Naive thymus-derived CD8-positive, alpha-beta T cell (primary cell): ENCODE data around the gene NKAIN4. TPM values are rescaled to one million over a fixed set of nuclear protein-coding genes. Genes with fewer than 3 reads are reported as not detected.

ENCODE experiments used
- ATAC-seq, 2 donors: fragments of 150-1000 bp; cut with Tn5 transposase in 1 of 2; sonication (Bioruptor Pico), chemical (Tn5 transposase) in 1 of 2; 1 replicate in 1 of 2; 2 replicates in 1 of 2; pipeline ENCODE4 v1.10.0; 2021; ENCODE audit warnings: mild to moderate bottlenecking in 2 of 2, moderate library complexity in 2 of 2
- POLR2A ChIA-PET: fragments of 350-600 bp; sonication (Branson Sonifier 250); formaldehyde crosslinking; loops from one replicate; lab custom pipeline; 2021; ENCODE audit warnings: antibody characterized with exemption; lab: Charles Lee
- DNase-seq, 10 donors: peaks; one replicate each; pipeline versions ENCODE4 v3.0.0 to v3.0.0-alpha.2; 2020 to 2022
- H3K27ac Mint-ChIP-seq, 10 donors: one replicate each; pipeline ENCODE4 v1.8.0; 2020 to 2022; ENCODE audit warnings: mild to moderate bottlenecking in 10 of 10, mixed read lengths in 10 of 10, moderate library complexity in 4 of 10, inconsistent platforms in 1 of 10
- H3K27me3 Mint-ChIP-seq, 5 donors: one replicate each; pipeline ENCODE4 v1.8.0; 2021 to 2022; ENCODE audit warnings: mixed read lengths in 5 of 5
- H3K36me3 Mint-ChIP-seq, 3 donors: one replicate each; pipeline ENCODE4 v1.8.0; 2020 to 2022; ENCODE audit warnings: mixed read lengths in 3 of 3, mild to moderate bottlenecking in 2 of 3, inconsistent platforms in 1 of 3
- H3K4me1 Mint-ChIP-seq, 4 donors: one replicate each; pipeline ENCODE4 v1.8.0; 2021 to 2022; ENCODE audit warnings: mixed read lengths in 4 of 4
- H3K4me3 Mint-ChIP-seq, 10 donors: one replicate each; pipeline ENCODE4 v1.8.0; 2020 to 2022; ENCODE audit warnings: mild to moderate bottlenecking in 10 of 10, mixed read lengths in 10 of 10, moderate library complexity in 6 of 10, inconsistent platforms in 1 of 10
- H3K9me3 Mint-ChIP-seq, 9 donors: one replicate each; pipeline ENCODE4 v1.8.0; 2020 to 2022; ENCODE audit warnings: mixed read lengths in 9 of 9, mild to moderate bottlenecking in 3 of 9, inconsistent platforms in 1 of 9, moderate library complexity in 1 of 9
- polyA plus RNA-seq, 3 donors: library from polyadenylated mRNA; unstranded; fragments of 300-500 nt; fragmentation: Illumina TruSeq; gene quantifications; one replicate each; pipeline ENCODE4 v1.2.3, GENCODE V29; 2021
- total RNA-seq, 8 experiments: library from RNA in 2 of 8; stranded (reverse) in 2 of 8; gene quantifications; one replicate each; pipeline ENCODE4 v1.2.3 and lab custom pipeline; 2021 to 2026

NKAIN4 gene
- total and polyA plus RNA-seq, 5 experiments from 2014 or later: not detected

DNA sequence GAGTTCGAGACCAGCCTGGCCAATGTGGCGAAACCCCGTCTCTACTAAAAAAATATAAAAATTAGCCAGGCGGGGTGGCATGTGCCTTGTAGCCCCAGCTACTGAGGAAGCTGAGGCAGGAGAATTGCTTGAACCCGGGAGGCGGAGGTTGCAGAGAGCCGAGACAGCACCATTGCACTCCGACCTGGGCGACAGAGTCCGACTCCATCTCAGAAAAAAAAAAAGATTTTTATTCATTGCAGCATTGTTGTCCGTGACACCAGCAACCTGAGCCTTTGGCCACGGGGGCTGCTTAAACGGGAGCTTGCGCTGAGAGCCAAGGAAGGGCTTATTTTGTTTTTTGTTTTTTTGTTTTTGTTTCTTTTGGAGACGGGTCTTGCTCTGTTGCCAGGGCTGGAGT lies 25.7 kb upstream of the NKAIN4 start:
- no peak for ATAC-seq
- Mint-ChIP-seq H3K27ac (peak overlapping the region in 1 of 10 donors; percentile 41), H3K36me3 (peaks cover 0 to 42% (median 0%) of the 10 kb centered on the region in 3 donors)

DNA sequence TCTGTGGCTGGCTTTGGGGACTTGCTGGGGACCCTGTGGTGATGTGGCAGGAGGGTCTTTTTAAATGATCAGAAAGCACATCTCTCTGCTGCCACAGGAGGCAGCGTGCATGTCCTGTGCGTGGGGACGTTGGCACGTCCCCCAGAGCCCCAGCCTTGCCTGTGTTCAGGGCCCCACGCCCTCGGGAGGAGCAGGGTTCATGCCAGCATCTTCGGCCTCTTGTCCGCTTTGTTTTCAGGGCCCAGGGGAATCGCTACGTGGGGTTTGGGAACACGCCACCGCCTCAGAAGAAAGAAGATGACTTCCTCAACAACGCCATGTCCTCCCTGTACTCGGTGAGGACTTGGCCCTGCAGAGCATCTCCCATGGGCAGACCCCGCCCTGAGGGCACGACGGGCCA lies 24.4 kb upstream of the NKAIN4 start:
- peaks cover 13 to 21% (median 17%) of the 10 kb centered on the region in 4 donors for H3K4me1 Mint-ChIP-seq
- ATAC-seq: no peak
- H3K36me3 Mint-ChIP-seq: peaks cover 0 to 42% (median 0%) of the 10 kb centered on the region in 3 donors
- no peaks in the 10 kb centered on the region for H3K9me3 Mint-ChIP-seq
- no peak for DNase-seq
- H3K27me3 Mint-ChIP-seq: no peaks in the 10 kb centered on the region
- H3K27ac Mint-ChIP-seq: no peak overlapping the region
- H3K4me3 Mint-ChIP-seq: no peak overlapping the region
- POLR2A ChIA-PET: no interaction called here

More for the DNA sequence above, 25.7 kb upstream of the NKAIN4 start:
- no peak for DNase-seq
- Mint-ChIP-seq H3K4me3 (no peak overlapping the region), H3K9me3 (no peaks in the 10 kb centered on the region), H3K4me1 (peaks cover 5 to 11% (median 7%) of the 10 kb centered on the region in 4 donors), H3K27me3 (no peaks in the 10 kb centered on the region)
- POLR2A ChIA-PET: no interaction called here

DNA sequence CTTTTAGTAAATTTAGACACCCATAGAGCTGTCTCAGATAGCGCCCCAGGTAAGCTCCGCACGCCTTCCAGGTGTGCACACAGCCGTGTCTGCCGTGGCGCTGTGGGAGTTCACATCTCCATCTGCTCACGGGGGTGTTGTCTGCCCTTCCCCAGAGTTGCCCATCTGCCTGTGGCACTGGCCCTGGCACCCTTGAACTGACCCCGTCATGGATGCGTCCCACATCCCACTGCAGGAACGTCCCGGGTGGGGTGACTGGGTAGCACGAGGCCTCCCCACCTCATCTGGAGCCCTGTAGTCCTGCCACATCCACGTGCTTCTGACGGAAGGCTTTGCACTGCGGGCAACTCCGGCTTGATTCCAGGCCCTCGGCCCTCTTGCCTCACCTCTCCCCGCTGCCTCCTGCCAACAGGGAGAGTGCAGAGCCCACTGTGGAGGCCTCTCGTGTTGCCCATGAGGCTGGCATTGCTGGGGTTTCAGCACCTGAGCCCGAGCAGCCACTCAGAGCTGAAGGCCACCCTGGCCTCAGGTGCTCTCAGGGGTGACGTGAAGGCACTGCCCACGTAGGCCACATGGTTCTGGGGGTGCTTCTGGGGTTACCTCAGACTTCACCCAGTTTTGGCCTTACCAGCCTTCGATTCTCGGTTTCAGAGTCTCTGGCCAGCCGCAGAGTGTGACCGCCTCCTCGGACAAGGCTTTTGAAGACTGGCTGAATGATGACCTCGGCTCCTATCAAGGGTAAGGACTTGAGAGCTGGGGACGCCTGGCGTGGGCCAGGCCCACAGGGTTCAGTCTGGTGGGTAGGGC lies 23.4 kb upstream of the NKAIN4 start:
- ATAC-seq (no peak), DNase-seq (no peak)
- POLR2A ChIA-PET: no interaction called here
- Mint-ChIP-seq H3K27me3 (no peaks in the 10 kb centered on the region), H3K27ac (peak overlapping the region in 1 of 10 donors; percentile 74), H3K36me3 (peaks cover 0 to 40% (median 0%) of the 10 kb centered on the region in 3 donors), H3K4me1 (peaks cover 15 to 25% (median 22%) of the 10 kb centered on the region in 4 donors), H3K9me3 (no peaks in the 10 kb centered on the region), H3K4me3 (no peak overlapping the region)

DNA sequence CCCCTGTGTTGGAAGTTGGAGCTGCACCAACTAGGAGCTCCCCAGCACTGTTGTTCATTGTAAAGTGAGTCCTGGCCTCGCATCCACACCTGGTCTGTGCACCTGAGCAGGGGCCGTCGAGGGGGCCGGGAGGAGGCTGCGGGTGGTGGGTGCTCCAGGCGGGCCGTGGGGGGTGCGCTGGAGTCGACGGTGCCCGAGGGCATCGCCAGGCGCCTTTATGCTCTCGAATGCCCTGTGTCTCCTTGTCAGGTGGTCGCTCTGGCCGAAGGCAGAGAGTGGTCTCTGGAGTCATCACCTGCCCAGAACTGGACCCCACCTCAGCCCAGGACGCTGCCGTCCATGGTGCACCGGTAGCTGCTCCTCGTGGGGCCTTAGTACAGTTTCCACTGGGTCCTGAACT lies 22.7 kb upstream of the NKAIN4 start:
- peaks cover 0 to 37% (median 0%) of the 10 kb centered on the region in 3 donors for H3K36me3 Mint-ChIP-seq
- no peak overlapping the region for H3K27ac Mint-ChIP-seq
- ATAC-seq (no peak), DNase-seq (no peak)
- H3K27me3 Mint-ChIP-seq: no peaks in the 10 kb centered on the region
- peaks cover 15 to 25% (median 22%) of the 10 kb centered on the region in 4 donors for H3K4me1 Mint-ChIP-seq
- H3K4me3 Mint-ChIP-seq: no peak overlapping the region
- POLR2A ChIA-PET: no interaction called here
- no peaks in the 10 kb centered on the region for H3K9me3 Mint-ChIP-seq

DNA sequence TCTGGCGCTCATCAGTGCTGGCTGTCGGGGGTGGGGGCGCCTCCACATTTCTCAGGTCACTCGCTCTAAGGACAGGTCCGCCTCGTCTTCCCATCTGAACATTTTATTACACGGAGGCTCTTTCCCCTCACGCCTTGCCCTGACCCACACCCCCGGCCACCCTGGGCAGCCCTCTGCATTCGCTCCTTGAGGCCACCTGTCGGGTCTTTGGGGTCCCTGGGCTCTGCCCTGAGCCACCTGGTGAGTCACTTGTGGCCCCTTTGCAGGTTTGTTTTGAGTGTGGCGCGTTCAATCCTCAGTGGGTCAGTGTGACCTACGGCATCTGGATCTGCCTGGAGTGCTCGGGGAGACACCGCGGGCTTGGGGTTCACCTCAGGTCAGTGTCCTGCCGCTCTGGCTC lies 21.6 kb upstream of the NKAIN4 start:
- H3K27ac Mint-ChIP-seq: no peak overlapping the region
- H3K4me1 Mint-ChIP-seq: peaks cover 22 to 33% (median 27%) of the 10 kb centered on the region in 4 donors
- H3K9me3 Mint-ChIP-seq: no peaks in the 10 kb centered on the region
- no peaks in the 10 kb centered on the region for H3K27me3 Mint-ChIP-seq
- no peak overlapping the region for H3K4me3 Mint-ChIP-seq
- DNase-seq (no peak), ATAC-seq (no peak)
- POLR2A ChIA-PET: no interaction called here
- peaks cover 0 to 36% (median 0%) of the 10 kb centered on the region in 3 donors for H3K36me3 Mint-ChIP-seq

DNA sequence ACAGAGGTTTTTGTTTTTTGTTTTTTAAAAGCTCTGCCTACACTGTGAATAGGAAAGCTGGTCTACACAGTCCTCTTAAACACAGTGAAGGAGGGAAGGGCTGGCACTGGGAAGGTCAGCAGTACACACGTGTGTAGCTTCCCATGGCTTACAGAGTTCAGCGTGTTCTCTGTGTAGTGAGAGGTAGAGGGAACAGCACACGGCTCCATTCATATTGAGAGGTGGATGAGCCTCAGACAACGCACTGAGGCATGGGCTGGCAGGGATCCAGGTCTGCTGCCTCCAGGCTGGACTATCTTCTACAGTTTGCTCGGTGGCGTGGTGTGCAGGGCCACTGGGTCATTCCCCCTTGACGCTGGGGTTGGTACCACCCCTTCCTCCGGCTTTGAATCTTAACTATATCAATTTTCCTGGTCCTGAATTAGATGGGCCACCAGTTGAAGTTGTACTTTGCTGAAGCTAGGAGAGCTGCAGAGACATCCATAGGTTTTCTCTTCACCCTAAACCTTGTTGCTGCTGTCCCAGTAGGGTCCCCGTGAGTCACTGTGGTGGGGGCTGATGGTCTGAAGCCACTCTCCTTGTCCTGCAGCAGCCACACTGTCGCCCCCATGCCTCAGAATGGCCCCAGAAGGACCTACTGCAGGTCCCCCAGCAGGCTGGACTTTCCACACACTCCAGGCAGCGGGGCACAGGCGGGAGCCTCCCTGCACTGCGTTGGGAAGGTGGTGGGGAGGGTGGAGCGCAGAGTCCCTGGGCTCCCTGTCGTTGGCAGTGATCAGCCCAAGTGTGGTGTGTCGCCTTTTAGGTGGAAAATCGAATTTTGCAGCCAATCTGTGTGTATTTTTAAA lies 20.3 kb upstream of the NKAIN4 start:
- Mint-ChIP-seq H3K9me3 (no peaks in the 10 kb centered on the region), H3K27me3 (no peaks in the 10 kb centered on the region), H3K4me3 (peak overlapping the region; percentile 25 to 83 (median 64)), H3K4me1 (peaks cover 24 to 37% (median 28%) of the 10 kb centered on the region in 4 donors), H3K27ac (peak overlapping the region in 8 of 10 donors; percentile 34 to 85 (median 64)), H3K36me3 (peaks cover 0 to 26% (median 0%) of the 10 kb centered on the region in 3 donors)
- ATAC-seq: no peak
- no peak for DNase-seq
- POLR2A ChIA-PET: no interaction called here

DNA sequence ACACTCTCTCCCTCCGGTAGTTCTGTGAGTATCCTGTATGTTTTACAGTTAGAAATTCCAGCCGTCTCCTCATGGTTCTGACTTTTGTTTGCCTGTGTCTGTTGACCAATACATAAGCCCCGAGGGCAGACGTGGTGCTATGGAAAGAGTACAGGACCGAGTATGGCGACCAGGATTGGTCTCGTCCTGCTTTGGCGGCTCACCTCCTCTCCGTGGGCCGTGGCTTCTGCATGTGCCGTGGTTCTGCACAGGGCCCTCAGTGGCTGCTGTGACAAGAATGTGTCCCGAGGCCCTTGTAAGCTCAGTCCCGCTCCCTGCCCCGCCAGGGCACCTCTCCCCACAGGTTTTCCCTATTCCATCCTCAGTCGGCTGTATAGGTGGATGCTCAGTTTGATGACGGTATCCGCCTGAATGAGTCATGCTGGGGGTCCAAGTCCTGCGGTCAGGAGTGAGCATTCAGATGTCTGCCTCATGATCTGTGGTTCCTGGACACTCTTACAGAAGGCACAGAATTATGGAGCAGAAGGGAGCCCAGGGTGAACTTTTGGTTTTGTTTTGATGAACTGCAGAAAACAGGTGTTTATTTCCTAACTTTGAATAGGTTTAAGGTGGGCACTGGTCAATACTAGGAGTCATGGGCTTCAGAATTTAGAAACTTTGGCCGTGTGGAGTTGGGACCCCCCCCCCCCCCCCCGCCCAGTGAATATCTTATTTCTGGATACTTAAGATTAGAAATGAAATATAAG lies 19.5 kb upstream of the NKAIN4 start:
- H3K27me3 Mint-ChIP-seq: no peaks in the 10 kb centered on the region
- DNase-seq (no peak), ATAC-seq (no peak)
- peaks cover 0 to 18% (median 0%) of the 10 kb centered on the region in 3 donors for H3K36me3 Mint-ChIP-seq
- no peaks in the 10 kb centered on the region for H3K9me3 Mint-ChIP-seq
- H3K4me3 Mint-ChIP-seq: peak overlapping the region; percentile 79 to 92 (median 89)
- peaks cover 24 to 38% (median 28%) of the 10 kb centered on the region in 4 donors for H3K4me1 Mint-ChIP-seq
- peak overlapping the region; percentile 74 to 93 (median 88) for H3K27ac Mint-ChIP-seq
- POLR2A ChIA-PET: interaction anchor here (1.5 to 3.3 kb wide), 3 partner anchors 8 to 14 kb away, joined by 3 to 8 read pairs (median 5); no protein-coding TSS in a partner anchor

DNA sequence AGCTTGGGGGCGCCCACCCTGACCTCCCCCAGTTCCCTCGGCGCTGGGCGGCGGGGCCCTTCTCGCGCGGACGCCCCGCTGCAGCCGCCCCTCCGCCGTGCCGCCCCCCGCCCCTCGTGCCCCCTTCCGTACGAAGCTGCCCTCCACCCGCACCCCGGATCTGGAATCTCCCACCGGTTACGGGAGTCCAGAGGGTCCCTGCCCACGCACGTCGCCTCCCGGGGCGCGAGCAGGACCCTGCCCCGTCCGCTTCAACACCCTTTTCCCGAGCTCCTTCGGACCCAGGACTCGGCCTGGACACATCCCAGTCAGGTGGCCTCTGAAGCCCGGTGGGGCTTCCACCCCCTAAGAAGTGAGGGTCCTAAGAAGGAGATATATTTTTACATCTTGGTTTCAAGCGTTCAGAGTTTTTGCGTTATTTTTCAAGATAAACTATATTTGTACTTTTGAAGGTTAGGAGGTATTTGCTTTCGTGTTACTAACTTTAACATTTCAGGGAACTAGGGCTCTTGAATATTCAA lies 18.9 kb upstream of the NKAIN4 start:
- Mint-ChIP-seq H3K4me1 (peaks cover 24 to 38% (median 28%) of the 10 kb centered on the region in 4 donors), H3K4me3 (peak overlapping the region; percentile 79 to 92 (median 89)), H3K27me3 (peaks cover 0 to 1% (median 0%) of the 10 kb centered on the region in 5 donors), H3K36me3 (peaks cover 0 to 14% (median 0%) of the 10 kb centered on the region in 3 donors), H3K27ac (peak overlapping the region; percentile 74 to 93 (median 88)), H3K9me3 (no peaks in the 10 kb centered on the region)
- POLR2A ChIA-PET: interaction anchor here (0.8 to 3.3 kb wide), 5 partner anchors 8 to 171 kb away, joined by 3 to 8 read pairs (median 5); no protein-coding TSS in a partner anchor
- DNase-seq (no peak), ATAC-seq (no peak)

DNA sequence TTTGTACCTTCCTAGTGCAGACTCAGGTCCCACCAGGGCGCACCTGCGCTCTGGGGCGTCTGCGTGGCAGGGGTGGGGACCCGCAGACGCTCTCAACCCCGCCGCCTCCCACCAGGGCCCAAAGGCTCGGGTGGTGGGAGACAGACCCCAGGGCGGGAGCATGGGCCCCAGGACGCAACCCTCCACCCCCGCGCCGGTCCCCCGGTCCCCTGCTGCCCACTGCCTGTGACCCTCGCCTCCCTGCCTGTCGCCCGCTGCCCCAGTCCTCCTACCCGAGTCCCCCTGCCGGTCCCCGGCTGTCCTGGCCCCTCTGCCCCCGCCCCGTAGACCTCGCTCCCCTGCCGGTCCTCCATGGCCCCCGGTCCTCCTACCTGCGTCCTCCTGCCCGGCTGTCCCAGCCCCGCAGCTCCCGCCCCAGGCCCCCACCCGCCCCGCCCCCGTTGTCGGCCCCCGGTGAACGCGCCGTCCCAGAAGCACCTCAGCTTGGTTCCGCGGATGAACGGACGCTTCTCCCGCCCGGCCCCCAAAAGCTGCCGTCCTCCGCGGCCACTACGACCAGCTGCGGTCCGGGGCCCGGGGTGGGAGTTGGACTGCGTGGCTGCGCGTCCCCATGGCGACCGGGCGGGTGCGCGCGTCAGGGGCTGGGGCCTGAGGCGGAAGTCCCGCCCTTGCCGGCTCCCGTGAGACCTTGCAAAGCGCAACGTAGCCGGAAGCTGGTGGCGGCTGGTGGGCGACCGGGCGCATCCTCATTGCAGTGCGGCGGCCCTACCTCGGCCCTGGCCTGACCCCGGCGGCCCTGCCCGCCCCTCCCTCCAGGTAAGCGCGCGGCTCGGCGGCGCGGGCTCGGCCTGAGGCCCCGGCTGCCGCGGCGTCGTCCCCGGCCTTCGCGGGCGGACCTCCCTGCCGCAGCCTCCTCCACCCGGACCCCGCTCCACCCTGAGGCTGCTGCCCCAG lies 18.1 kb upstream of the NKAIN4 start, which contains the start of gene ARFGAP1:
ARFGAP1 (plus strand) TSS at position 709 of the 954 bp plus-strand sequence. CDS start 2,768 bp downstream, outside the sequence.
- POLR2A ChIA-PET: interaction anchor here (0.8 to 3.3 kb wide), 5 partner anchors 9 to 171 kb away, joined by 3 to 8 read pairs (median 5); no protein-coding TSS in a partner anchor
- Mint-ChIP-seq H3K9me3 (no peaks in the 10 kb centered on the region), H3K4me3 (peak within 1 kb of the TSS; percentile 80 to 92 (median 89)), H3K27me3 (peaks cover 0 to 2% (median 0%) of the 10 kb centered on the region in 5 donors), H3K4me1 (peaks cover 24 to 38% (median 28%) of the 10 kb centered on the region in 4 donors), H3K36me3 (peaks cover 0 to 14% (median 0%) of the 10 kb centered on the region in 3 donors), H3K27ac (peak within 1 kb of the TSS; percentile 74 to 94 (median 88))
- DNase-seq (peak; percentile 76 to 93 (median 86)), ATAC-seq (peak; percentile 94 to 95)

DNA sequence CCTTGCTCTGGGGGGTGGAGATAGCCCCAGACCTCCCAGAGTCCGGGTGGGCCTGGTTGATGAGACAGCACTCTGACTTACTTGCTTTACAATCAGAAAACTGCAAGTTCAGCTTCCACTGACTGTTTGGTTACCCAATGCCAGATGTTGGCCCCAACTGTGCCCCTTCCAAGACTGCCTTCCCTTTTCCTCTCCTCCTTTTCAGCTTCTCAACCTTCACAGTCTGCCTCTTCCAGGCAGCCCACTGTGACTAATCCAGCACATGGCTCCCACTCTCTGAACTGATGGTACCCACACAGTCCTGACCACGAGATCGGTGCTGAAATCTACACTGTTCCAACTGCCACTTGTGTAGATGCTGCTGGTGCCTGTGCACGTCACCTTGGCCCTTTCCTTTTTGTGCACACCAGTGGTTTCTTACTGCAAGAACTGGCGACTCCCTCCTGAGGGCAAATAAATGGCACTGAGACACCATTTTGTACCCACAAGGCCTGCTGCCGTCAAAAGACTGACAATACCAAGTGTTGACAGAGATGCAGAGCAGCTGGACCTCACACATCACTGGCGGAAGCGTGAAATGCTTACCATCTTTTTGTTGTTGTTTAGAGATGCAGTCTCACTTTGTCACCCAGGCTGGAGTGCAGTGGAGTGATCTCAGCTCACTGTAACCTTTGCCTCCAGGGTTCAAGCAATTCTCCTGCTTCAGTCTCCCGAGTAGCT lies 16.5 kb upstream of the NKAIN4 start:
- Mint-ChIP-seq H3K36me3 (peaks cover 0 to under 1% (median 0%) of the 10 kb centered on the region in 3 donors), H3K27me3 (peaks cover 0 to 4% (median 0%) of the 10 kb centered on the region in 5 donors), H3K4me3 (peak overlapping the region in 8 of 10 donors; percentile 9 to 88 (median 72)), H3K9me3 (no peaks in the 10 kb centered on the region), H3K27ac (peak overlapping the region in 3 of 10 donors; percentile 74 to 87 (median 80)), H3K4me1 (peaks cover 23 to 34% (median 27%) of the 10 kb centered on the region in 4 donors)
- DNase-seq (no peak), ATAC-seq (no peak)
- POLR2A ChIA-PET: interaction anchor here (3.3 kb wide), 1 partner anchor 11 kb away, joined by 8 read pairs; no protein-coding TSS in a partner anchor
